ENCODE measurements around the gene ANKDD1B. TPM values are rescaled to one million over a fixed set of nuclear protein-coding genes. Genes with fewer than 3 reads are reported as not detected.

The ANKDD1B gene
- total RNA-seq, 1 experiment from 2014 or later = 0.84 TPM

- H3K27ac ChIP-seq (ENCODE audit: low read depth, low read length) = no peak overlapping the region
Measured at GRCh38 chr5:75681125-75681830, 70.0 kb downstream of the ANKDD1B start.

More at GRCh38 chr5:75681125-75681830, 70.0 kb downstream of the ANKDD1B start:
- Histone ChIP-seq H3K9ac (ENCODE audit: low read length) (no peak overlapping the region), H3K4me2 (ENCODE audit: low read length) (no peak overlapping the region), H3K9me2 (ENCODE audit: insufficient read depth) (no peaks in the 10 kb centered on the region), H3K9me3 (ENCODE audit: control insufficient read depth in 1 of 2, insufficient read depth in 1 of 2, low read depth in 1 of 2, low read length in 2 of 2) (no peaks in the 10 kb centered on the region), H3K36me3 (ENCODE audit: control insufficient read depth in 1 of 2, insufficient read depth in 2 of 2, low read length in 2 of 2) (peaks cover 0 to 11% of the 10 kb centered on the region in 2 experiments; a peak in 1 of 4 replicates), H3K27me3 (ENCODE audit: insufficient read depth, low read length) (no peaks in the 10 kb centered on the region), H3K79me2 (ENCODE audit: insufficient read depth, low read length) (no peaks in the 10 kb centered on the region), H4K20me1 (ENCODE audit: insufficient read depth) (no peaks in the 10 kb centered on the region), H2AFZ (ENCODE audit: low read depth, low read length, poor library complexity, severe bottlenecking) (no peak overlapping the region), H3K4me1 (ENCODE audit: control insufficient read depth in 1 of 2, insufficient read depth in 2 of 2, low read length in 2 of 2) (no peaks in the 10 kb centered on the region; a peak in 1 of 4 replicates), H3K4me3 (replicated peaks in 1 of 2; ENCODE audit: low read depth in 1 of 2, low read length in 2 of 2) (no peak overlapping the region)
- peak; percentile 15 for DNase-seq (ENCODE audit: low read depth, low spot score)
- ChIA-PET RAD21 (ENCODE audit: low non-redundant PET in 1 of 2, low total read pairs in 2 of 2, uncharacterized antibody in 2 of 2, unreplicated experiment in 2 of 2) (no interaction called here), POLR2A (no interaction called here), CTCF (interaction anchor here (0.6 to 1.9 kb wide), 14 partner anchors 9 to 902 kb away, joined by 3 to 5 read pairs (median 3); partner anchors contain the start of genes ANKRD31 and POC5)
- intact Hi-C loops (cut with micrococcal nuclease) = loop anchor here (5.0 to 10.0 kb wide), 2 partner anchors 306 to 404 kb away; no protein-coding TSS in a partner anchor
- peak; percentile 40; the same call in 1 of the 2 replicates for ATAC-seq
- peak; percentile 62 for TF ChIP-seq RAD21 (IDR thresholded peaks at IDR 0.05; ENCODE audit: low read depth)
- TF ChIP-seq CTCF (IDR thresholded peaks at IDR 0.05 in 2 of 3, conservative IDR thresholded peaks at IDR 0.05 in 1 of 3; ENCODE audit: borderline replicate concordance in 1 of 3, insufficient read depth in 1 of 3, low read depth in 2 of 3, low read length in 2 of 3) = peak; percentile 36 to 64 (median 46); a peak in 5 of 6 replicates
- TF ChIP-seq EGR1 (IDR thresholded peaks at IDR 0.05; ENCODE audit: low read depth) = no peak
- BruUV-seq (replicated peaks) = no TSS peak

All from HCT116 (cell line).